ENCODE data around the gene TNFSF13. TPM values are rescaled to one million over a fixed set of nuclear protein-coding genes. Genes with fewer than 3 reads are reported as not detected.

Gene TNFSF13
- total RNA-seq, 1 experiment from 2014 or later = 19.7 TPM

- peaks cover 79% of the 10 kb centered on the region for H3K36me3 Mint-ChIP-seq (ENCODE audit: insufficient read depth, unreplicated experiment)
- intact Hi-C loops (cut with micrococcal nuclease; ENCODE audit: unreplicated experiment) = no loop called here
- H3K27ac Mint-ChIP-seq (ENCODE audit: unreplicated experiment) = no peak overlapping the region
- no peak overlapping the region for H3K4me3 Mint-ChIP-seq (ENCODE audit: low read depth, unreplicated experiment)
- no TSS peak for BruUV-seq (replicated peaks)
- CTCF ChIA-PET = interaction anchor here (0.6 kb wide), 1 partner anchor 117 kb away, joined by 3 read pairs; no protein-coding TSS in a partner anchor
- DNase-seq = no peak
- H3K27me3 Mint-ChIP-seq (ENCODE audit: unreplicated experiment) = no peaks in the 10 kb centered on the region
- TF ChIP-seq, protein P1, sequence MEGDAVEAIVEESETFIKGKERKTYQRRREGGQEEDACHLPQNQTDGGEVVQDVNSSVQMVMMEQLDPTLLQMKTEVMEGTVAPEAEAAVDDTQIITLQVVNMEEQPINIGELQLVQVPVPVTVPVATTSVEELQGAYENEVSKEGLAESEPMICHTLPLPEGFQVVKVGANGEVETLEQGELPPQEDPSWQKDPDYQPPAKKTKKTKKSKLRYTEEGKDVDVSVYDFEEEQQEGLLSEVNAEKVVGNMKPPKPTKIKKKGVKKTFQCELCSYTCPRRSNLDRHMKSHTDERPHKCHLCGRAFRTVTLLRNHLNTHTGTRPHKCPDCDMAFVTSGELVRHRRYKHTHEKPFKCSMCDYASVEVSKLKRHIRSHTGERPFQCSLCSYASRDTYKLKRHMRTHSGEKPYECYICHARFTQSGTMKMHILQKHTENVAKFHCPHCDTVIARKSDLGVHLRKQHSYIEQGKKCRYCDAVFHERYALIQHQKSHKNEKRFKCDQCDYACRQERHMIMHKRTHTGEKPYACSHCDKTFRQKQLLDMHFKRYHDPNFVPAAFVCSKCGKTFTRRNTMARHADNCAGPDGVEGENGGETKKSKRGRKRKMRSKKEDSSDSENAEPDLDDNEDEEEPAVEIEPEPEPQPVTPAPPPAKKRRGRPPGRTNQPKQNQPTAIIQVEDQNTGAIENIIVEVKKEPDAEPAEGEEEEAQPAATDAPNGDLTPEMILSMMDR (IDR thresholded peaks at IDR 0.05; ENCODE audit: unreplicated experiment) = no peak
- no peaks in the 10 kb centered on the region for H3K9me3 Mint-ChIP-seq (ENCODE audit: low read depth, unreplicated experiment)
- peaks cover 9% of the 10 kb centered on the region for H3K4me1 Mint-ChIP-seq (ENCODE audit: low read depth, unreplicated experiment)
These were observed 11.0 kb downstream of the TNFSF13 start for GRCh38 chr17:7569571-7569970.

- peaks cover 85% of the 10 kb centered on the region for H3K36me3 Mint-ChIP-seq (ENCODE audit: insufficient read depth, unreplicated experiment)
- intact Hi-C loops (cut with micrococcal nuclease; ENCODE audit: unreplicated experiment) = no loop called here
These were observed 11.8 kb downstream of the TNFSF13 start for GRCh38 chr17:7570351-7570750.

DNA sequence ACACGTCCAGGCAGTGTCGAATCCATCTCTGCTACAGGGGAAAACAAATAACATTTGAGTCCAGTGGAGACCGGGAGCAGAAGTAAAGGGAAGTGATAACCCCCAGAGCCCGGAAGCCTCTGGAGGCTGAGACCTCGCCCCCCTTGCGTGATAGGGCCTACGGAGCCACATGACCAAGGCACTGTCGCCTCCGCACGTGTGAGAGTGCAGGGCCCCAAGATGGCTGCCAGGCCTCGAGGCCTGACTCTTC, 13.7 kb downstream of the TNFSF13 start:
- TF ChIP-seq, protein P1 (IDR thresholded peaks at IDR 0.05; ENCODE audit: unreplicated experiment) = no peak
- Mint-ChIP-seq H3K27ac (ENCODE audit: unreplicated experiment) (peak overlapping the region; percentile 99), H3K36me3 (ENCODE audit: insufficient read depth, unreplicated experiment) (peaks cover 83% of the 10 kb centered on the region), H3K4me1 (ENCODE audit: low read depth, unreplicated experiment) (peaks cover 9% of the 10 kb centered on the region), H3K4me3 (ENCODE audit: low read depth, unreplicated experiment) (peak overlapping the region; percentile 94), H3K27me3 (ENCODE audit: unreplicated experiment) (no peaks in the 10 kb centered on the region), H3K9me3 (ENCODE audit: low read depth, unreplicated experiment) (no peaks in the 10 kb centered on the region)
- intact Hi-C loops (cut with micrococcal nuclease; ENCODE audit: unreplicated experiment) = no loop called here
- BruUV-seq (replicated peaks) = no TSS peak
- CTCF ChIA-PET = no interaction called here
- no peak for DNase-seq

More at GRCh38 chr17:7570351-7570750, 11.8 kb downstream of the TNFSF13 start:
- CTCF ChIA-PET = interaction anchor here (0.7 kb wide), 1 partner anchor 281 kb away, joined by 3 read pairs; no protein-coding TSS in a partner anchor
- Mint-ChIP-seq H3K9me3 (ENCODE audit: low read depth, unreplicated experiment) (no peaks in the 10 kb centered on the region), H3K27ac (ENCODE audit: unreplicated experiment) (no peak overlapping the region), H3K4me1 (ENCODE audit: low read depth, unreplicated experiment) (peaks cover 9% of the 10 kb centered on the region), H3K27me3 (ENCODE audit: unreplicated experiment) (no peaks in the 10 kb centered on the region), H3K4me3 (ENCODE audit: low read depth, unreplicated experiment) (no peak overlapping the region)
- no TSS peak for BruUV-seq (replicated peaks)
- DNase-seq = no peak
- TF ChIP-seq, protein P1 (IDR thresholded peaks at IDR 0.05; ENCODE audit: unreplicated experiment) = no peak

- Mint-ChIP-seq H3K4me1 (ENCODE audit: low read depth, unreplicated experiment) (peaks cover 9% of the 10 kb centered on the region), H3K4me3 (ENCODE audit: low read depth, unreplicated experiment) (peak overlapping the region; percentile 94), H3K9me3 (ENCODE audit: low read depth, unreplicated experiment) (no peaks in the 10 kb centered on the region), H3K27ac (ENCODE audit: unreplicated experiment) (peak overlapping the region; percentile 99), H3K27me3 (ENCODE audit: unreplicated experiment) (no peaks in the 10 kb centered on the region), H3K36me3 (ENCODE audit: insufficient read depth, unreplicated experiment) (peaks cover 83% of the 10 kb centered on the region)
- TF ChIP-seq, protein P1 (IDR thresholded peaks at IDR 0.05; ENCODE audit: unreplicated experiment) = no peak
- CTCF ChIA-PET = no interaction called here
- intact Hi-C loops (cut with micrococcal nuclease; ENCODE audit: unreplicated experiment) = no loop called here
- DNase-seq = peak; percentile 97
- TSS peak; percentile 3 for BruUV-seq (replicated peaks)
These were observed 14.2 kb downstream of the TNFSF13 start for GRCh38 chr17:7572588-7573323.
